ENCODE data around the gene AIG1. TPM values are rescaled to one million over a fixed set of nuclear protein-coding genes. Genes with fewer than 3 reads are reported as not detected.

Gene AIG1
- total RNA-seq, 1 donor from 2014 or later, result 32.3 TPM

GRCh38 chr6:143196525-143197225 is 136.0 kb downstream of the AIG1 start:
- DNase-seq, result peak; percentile 29

- no peak for DNase-seq
Observed at GRCh38 chr6:143197377-143197776, 136.7 kb downstream of the AIG1 start.

- no peak for DNase-seq
Observed at GRCh38 chr6:143198312-143198711, 137.6 kb downstream of the AIG1 start.

GRCh38 chr6:143199291-143199690 is 138.6 kb downstream of the AIG1 start:
- no peak for DNase-seq

GRCh38 chr6:143200167-143200770 is 139.6 kb downstream of the AIG1 start:
- no peak for DNase-seq

GRCh38 chr6:143204045-143204444 is 143.4 kb downstream of the AIG1 start:
- no peak for DNase-seq

GRCh38 chr6:143205131-143205535 is 144.4 kb downstream of the AIG1 start:
- DNase-seq, result no peak

- peak; percentile 50 for DNase-seq
Observed at GRCh38 chr6:143205585-143205984, 144.9 kb downstream of the AIG1 start.

- peak; percentile 68 for DNase-seq
Observed at GRCh38 chr6:143205991-143206390, 145.3 kb downstream of the AIG1 start.

GRCh38 chr6:143206550-143206949 is 145.9 kb downstream of the AIG1 start:
- no peak for DNase-seq

- no peak for DNase-seq
Observed at GRCh38 chr6:143210420-143210819, 149.7 kb downstream of the AIG1 start.

- no peak for DNase-seq
Observed at GRCh38 chr6:143213859-143214376, 153.2 kb downstream of the AIG1 start.

- no peak for DNase-seq
Observed at GRCh38 chr6:143215363-143215762, 154.7 kb downstream of the AIG1 start.

- DNase-seq, result peak; percentile 40
Observed at GRCh38 chr6:143215771-143216170, 155.1 kb downstream of the AIG1 start.

- DNase-seq, result no peak
Observed at GRCh38 chr6:143218233-143218632, 157.5 kb downstream of the AIG1 start.

GRCh38 chr6:143221698-143222097 is 161.0 kb downstream of the AIG1 start:
- peak; percentile 28 for DNase-seq

GRCh38 chr6:143222310-143222709 is 161.6 kb downstream of the AIG1 start:
- no peak for DNase-seq

- DNase-seq, result peak; percentile 76
Observed at GRCh38 chr6:143222801-143223231, 162.1 kb downstream of the AIG1 start.

GRCh38 chr6:143223895-143224294 is 163.2 kb downstream of the AIG1 start:
- DNase-seq, result no peak

- no peak for DNase-seq
Observed at GRCh38 chr6:143224516-143224915, 163.8 kb downstream of the AIG1 start.

- DNase-seq, result no peak
Observed at GRCh38 chr6:143225929-143226328, 165.2 kb downstream of the AIG1 start.

- DNase-seq, result no peak
Observed at GRCh38 chr6:143227675-143228074, 167.0 kb downstream of the AIG1 start.

GRCh38 chr6:143229400-143229799 is 168.7 kb downstream of the AIG1 start:
- DNase-seq, result no peak

GRCh38 chr6:143232849-143233248 is 172.2 kb downstream of the AIG1 start:
- DNase-seq, result no peak
